CD8-positive, alpha-beta memory T cell (primary cell): ENCODE data around the gene EEFSEC. TPM values are rescaled to one million over a fixed set of nuclear protein-coding genes. Genes with fewer than 3 reads are reported as not detected.

Source experiments
- CTCF ChIA-PET: fragments of 350-600 bp; sonication (Branson Sonifier 250); formaldehyde crosslinking; loops from one replicate; lab custom pipeline; 2021; ENCODE audit warnings: antibody characterized with exemption; lab: Charles Lee
- POLR2A ChIA-PET: fragments of 350-600 bp; sonication (Branson Sonifier 250); formaldehyde crosslinking; loops from one replicate; lab custom pipeline; 2021; ENCODE audit warnings: antibody characterized with exemption; lab: Charles Lee
- DNase-seq, 5 donors: peaks; one replicate each; pipeline versions ENCODE4 v3.0.0 to v3.0.0-alpha.2; 2020 to 2022; ENCODE audit warnings: mixed read lengths in 1 of 5
- H3K27ac ChIP-seq: one replicate; pipeline ENCODE4 v1.7.0; 2013; ENCODE audit warnings: low read depth, mild to moderate bottlenecking, low read length, moderate library complexity
- H3K27me3 ChIP-seq: 2 replicates; pipeline ENCODE4 v1.7.0; 2013; ENCODE audit warnings: low read length, mild to moderate bottlenecking; ENCODE audit not compliant: insufficient read depth, poor library complexity, severe bottlenecking
- H3K36me3 ChIP-seq: 2 replicates; pipeline ENCODE4 v1.7.0; 2013; ENCODE audit warnings: mild to moderate bottlenecking, low read length, moderate library complexity; ENCODE audit not compliant: insufficient read depth
- H3K4me1 ChIP-seq: 2 replicates; pipeline ENCODE4 v1.7.0; 2013; ENCODE audit warnings: mild to moderate bottlenecking, low read length, moderate library complexity; ENCODE audit not compliant: insufficient read depth
- H3K4me3 ChIP-seq: 2 replicates; pipeline ENCODE4 v1.7.0; 2013; ENCODE audit warnings: mild to moderate bottlenecking, low read length
- H3K9me3 ChIP-seq: 2 replicates; pipeline ENCODE4 v1.7.0; 2013; ENCODE audit warnings: mild to moderate bottlenecking, low read length
- H3K27ac Mint-ChIP-seq, 8 donors: one replicate each; pipeline ENCODE4 v1.8.0; 2020 to 2021; ENCODE audit warnings: mixed read lengths in 8 of 8, mild to moderate bottlenecking in 6 of 8, inconsistent platforms in 3 of 8, moderate library complexity in 3 of 8
- H3K27me3 Mint-ChIP-seq, 2 donors: one replicate each; pipeline ENCODE4 v1.8.0; 2020 to 2021; ENCODE audit warnings: mixed read lengths in 2 of 2, mild to moderate bottlenecking in 1 of 2, moderate library complexity in 1 of 2
- H3K36me3 Mint-ChIP-seq, 3 donors: one replicate each; pipeline ENCODE4 v1.8.0; 2020 to 2021; ENCODE audit warnings: mixed read lengths in 3 of 3, inconsistent platforms in 1 of 3, mild to moderate bottlenecking in 1 of 3
- H3K4me1 Mint-ChIP-seq, 3 donors: one replicate each; pipeline ENCODE4 v1.8.0; 2020 to 2021; ENCODE audit warnings: mixed read lengths in 3 of 3, inconsistent platforms in 1 of 3, mild to moderate bottlenecking in 1 of 3
- H3K4me3 Mint-ChIP-seq, 7 donors: one replicate each; pipeline ENCODE4 v1.8.0; 2020 to 2021; ENCODE audit warnings: mixed read lengths in 7 of 7, mild to moderate bottlenecking in 6 of 7, moderate library complexity in 4 of 7, inconsistent platforms in 2 of 7
- H3K9me3 Mint-ChIP-seq, 5 donors: one replicate each; pipeline ENCODE4 v1.8.0; 2020 to 2022; ENCODE audit warnings: mixed read lengths in 5 of 5, mild to moderate bottlenecking in 3 of 5, moderate library complexity in 2 of 5, inconsistent platforms in 1 of 5
- polyA plus RNA-seq: library from polyadenylated mRNA; unstranded; fragments of 300-500 nt; fragmentation: Illumina TruSeq; gene quantifications from one replicate; pipeline ENCODE4 v1.2.3, GENCODE V29; 2021
- total RNA-seq, 2 experiments: library from RNA; stranded (reverse); gene quantifications; one replicate each; pipeline ENCODE4 v1.2.3, GENCODE V29; 2021

Gene EEFSEC
- total and polyA plus RNA-seq, 3 experiments from 2014 or later, result 20.4 to 28.6 (median 21.8) TPM

- Mint-ChIP-seq H3K4me1 (peaks cover 0 to 2% (median 0%) of the 10 kb centered on the region in 3 donors), H3K4me3 (no peak overlapping the region), H3K27ac (no peak overlapping the region), H3K27me3 (peaks cover 17 to 42% of the 10 kb centered on the region in 2 donors), H3K36me3 (no peaks in the 10 kb centered on the region), H3K9me3 (no peaks in the 10 kb centered on the region)
- H3K27ac ChIP-seq, result no peak overlapping the region
- no peaks in the 10 kb centered on the region for H3K4me1 ChIP-seq
- H3K27me3 ChIP-seq, result no peaks in the 10 kb centered on the region
- POLR2A ChIA-PET, result no interaction called here
- CTCF ChIA-PET, result no interaction called here
- no peak for DNase-seq
- no peak overlapping the region for H3K4me3 ChIP-seq
- no peaks in the 10 kb centered on the region for H3K9me3 ChIP-seq
- H3K36me3 ChIP-seq, result no peaks in the 10 kb centered on the region
Measured at GRCh38 chr3:128457937-128458336, 304.7 kb downstream of the EEFSEC start.

Other genes starting within 250 kb of the EEFSEC start
- gene KBTBD12, start 238.2 kb upstream of the EEFSEC start, total RNA-seq, result not detected
- not detected for gene KBTBD12, start 238.2 kb upstream of the EEFSEC start, polyA plus RNA-seq
- gene SEC61A1, start 101.0 kb upstream of the EEFSEC start, total RNA-seq, result 100 to 1,000 TPM; 200 to 208 TPM
- gene SEC61A1, start 101.0 kb upstream of the EEFSEC start, polyA plus RNA-seq, result 176 TPM
- 100 to 1,000 TPM; 114 to 116 TPM for gene RUVBL1, start 29.7 kb upstream of the EEFSEC start, total RNA-seq
- 69.2 TPM for gene RUVBL1, start 29.7 kb upstream of the EEFSEC start, polyA plus RNA-seq